Breast epithelium (tissue), 3 donors: ENCODE results near the gene ZNF362.

ENCODE experiments used
- CTCF ChIP-seq, 3 donors: fragments of 450-650 bp; IDR thresholded peaks; one replicate each; pipeline ENCODE4 v1.5.1; 2016 to 2017; ENCODE audit warnings: antibody characterized with exemption in 3 of 3, mild to moderate bottlenecking in 3 of 3, moderate library complexity in 3 of 3
- POLR2A ChIP-seq: fragments of 450-650 bp; IDR thresholded peaks from one replicate; pipeline ENCODE4 v1.6.1; 2016; ENCODE audit warnings: antibody characterized with exemption, mild to moderate bottlenecking, moderate library complexity
- POLR2AphosphoS5 ChIP-seq, 3 donors: sonication (generic); formaldehyde crosslinking; IDR thresholded peaks; one replicate each; pipeline ENCODE4 v1.6.1; 2017; ENCODE audit warnings: antibody characterized with exemption in 3 of 3

- no peak for TF ChIP-seq CTCF (IDR thresholded peaks at IDR 0.05)
- no peak for TF ChIP-seq POLR2A
- no peak for TF ChIP-seq POLR2AphosphoS5 (IDR thresholded peaks at IDR 0.05)
These were observed 997 bp downstream of the ZNF362 start for GRCh38 chr1:33257207-33257771.
